SK-N-MC (cell line): Measurements from ENCODE around the gene IL12RB1.
"Not testable (repeated sequence)": the region's sequence is repeated elsewhere in the genome, so short reads cannot be mapped to it uniquely, and the experiment has no call there.

ENCODE experiments used
- EZH2 ChIP-seq: fragments of 200-600 bp; sonication (generic); IDR thresholded peaks from one replicate; pipeline ENCODE4 v1.6.1; 2017; ENCODE audit warnings: antibody characterized with exemption
- POLR2AphosphoS5 ChIP-seq: IDR thresholded peaks from 2 replicates; pipeline ENCODE4 v1.6.1; 2012; ENCODE audit warnings: mild to moderate bottlenecking, low read depth, low read length, borderline replicate concordance

GRCh38 chr19:18105259-18105658 is 18.5 kb upstream of the IL12RB1 start:
- TF ChIP-seq EZH2, POLR2AphosphoS5: not testable (repeated sequence)
